MM.1S (cell line): ENCODE measurements around the gene NOX5.

Experiments used
- CTCF ChIP-seq: fragments of 300-600 bp; sonication (generic); IDR thresholded peaks from 2 replicates; pipeline ENCODE4 v1.5.1; 2016; ENCODE audit warnings: antibody characterized with exemption, low read length, mixed read lengths
- EZH2 ChIP-seq: fragments of 300-600 bp; sonication (generic); optimal IDR thresholded peaks from 2 replicates; pipeline ENCODE3; 2017; ENCODE audit warnings: low read depth, mild to moderate bottlenecking, antibody characterized with exemption, low read length, mixed read lengths
- EZH2phosphoT487 ChIP-seq: fragments of 300-600 bp; sonication (generic); IDR thresholded peaks from 2 replicates; pipeline ENCODE4 v1.6.1; 2018; ENCODE audit warnings: antibody characterized with exemption, low read length

- TF ChIP-seq CTCF (no peak), EZH2 (no peak), EZH2phosphoT487 (no peak)
Measured at GRCh38 chr15:68994981-68995761, 19.3 kb upstream of the NOX5 start.
